Esophagus squamous epithelium (tissue), 4 donors: ENCODE results near the gene YBX2.

Experiments
- POLR2A ChIP-seq, 4 donors: fragments of 450-650 bp; IDR thresholded peaks; one replicate each; pipeline ENCODE4 v1.6.1; 2017; ENCODE audit warnings: antibody characterized with exemption in 4 of 4, mild to moderate bottlenecking in 4 of 4, moderate library complexity in 3 of 4
- TF ChIP-seq, protein P1 (sequence below), 6 experiments: fragments of 450-650 bp in 4 of 6; fragments of 200-600 bp in 2 of 6; sonication (generic) in 2 of 6; IDR thresholded peaks; one replicate each; pipeline ENCODE4 v1.5.1; 2016 to 2019; ENCODE audit warnings: antibody characterized with exemption in 6 of 6, mild to moderate bottlenecking in 4 of 6, moderate library complexity in 4 of 6

DNA sequence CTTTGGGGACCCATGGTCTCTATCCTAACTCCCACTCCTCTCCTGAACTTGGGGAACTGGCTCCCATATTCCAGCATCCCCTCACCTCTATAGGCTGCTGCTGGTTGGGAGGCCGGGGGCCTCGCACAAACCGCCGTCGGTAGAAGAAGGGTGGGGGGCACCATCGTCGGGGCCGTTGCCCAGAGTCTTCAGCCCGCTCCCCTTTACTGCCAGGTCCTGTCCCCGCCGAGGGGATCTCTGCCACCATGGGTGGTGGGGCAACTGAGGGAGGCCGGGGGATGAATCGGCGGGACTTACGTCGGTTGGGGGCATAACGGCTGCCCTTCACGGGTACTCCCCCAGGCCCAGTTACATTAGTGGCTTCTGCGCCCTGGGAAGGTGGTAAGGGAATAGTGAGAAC, 4.3 kb downstream of the YBX2 start:
- TF ChIP-seq, protein P1, sequence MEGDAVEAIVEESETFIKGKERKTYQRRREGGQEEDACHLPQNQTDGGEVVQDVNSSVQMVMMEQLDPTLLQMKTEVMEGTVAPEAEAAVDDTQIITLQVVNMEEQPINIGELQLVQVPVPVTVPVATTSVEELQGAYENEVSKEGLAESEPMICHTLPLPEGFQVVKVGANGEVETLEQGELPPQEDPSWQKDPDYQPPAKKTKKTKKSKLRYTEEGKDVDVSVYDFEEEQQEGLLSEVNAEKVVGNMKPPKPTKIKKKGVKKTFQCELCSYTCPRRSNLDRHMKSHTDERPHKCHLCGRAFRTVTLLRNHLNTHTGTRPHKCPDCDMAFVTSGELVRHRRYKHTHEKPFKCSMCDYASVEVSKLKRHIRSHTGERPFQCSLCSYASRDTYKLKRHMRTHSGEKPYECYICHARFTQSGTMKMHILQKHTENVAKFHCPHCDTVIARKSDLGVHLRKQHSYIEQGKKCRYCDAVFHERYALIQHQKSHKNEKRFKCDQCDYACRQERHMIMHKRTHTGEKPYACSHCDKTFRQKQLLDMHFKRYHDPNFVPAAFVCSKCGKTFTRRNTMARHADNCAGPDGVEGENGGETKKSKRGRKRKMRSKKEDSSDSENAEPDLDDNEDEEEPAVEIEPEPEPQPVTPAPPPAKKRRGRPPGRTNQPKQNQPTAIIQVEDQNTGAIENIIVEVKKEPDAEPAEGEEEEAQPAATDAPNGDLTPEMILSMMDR (IDR thresholded peaks at IDR 0.05): no peak
- TF ChIP-seq POLR2A (IDR thresholded peaks at IDR 0.05): no peak
